ENCODE results near the gene NELL1.

DNA sequence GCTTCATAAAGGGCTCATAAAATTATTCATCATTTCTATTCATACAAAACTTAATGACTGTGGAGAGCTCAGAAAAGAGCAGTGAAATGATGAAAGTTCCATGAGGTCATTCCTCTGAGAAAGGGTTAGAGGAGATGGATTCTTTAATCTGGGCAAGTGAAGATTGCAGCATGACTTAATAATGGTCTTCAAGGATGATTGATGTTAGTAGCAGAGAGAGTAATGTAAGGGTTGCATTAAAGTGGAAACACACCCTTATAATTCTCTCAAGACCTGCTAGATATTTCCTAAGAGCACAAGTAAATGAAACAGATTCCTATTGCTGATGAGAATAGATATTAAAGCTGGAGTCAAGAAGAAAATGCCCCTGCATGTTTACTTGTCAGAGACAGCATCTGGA lies 811.9 kb downstream of the NELL1 start:
- no peak for TF ChIP-seq POLR2AphosphoS5 (IDR thresholded peaks at IDR 0.05; ENCODE audit: low read depth, low read length)
- TF ChIP-seq SIN3A (IDR thresholded peaks at IDR 0.05; ENCODE audit: borderline replicate concordance, insufficient read depth, low read length) = no peak
